Hepatocyte (in vitro differentiated cells): ENCODE measurements around the gene DOK5. TPM values are rescaled to one million over a fixed set of nuclear protein-coding genes. Genes with fewer than 3 reads are reported as not detected.

Experiments used
- DNase-seq: peaks from one replicate; pipeline ENCODE4 v3.0.0-alpha.2; 2016; ENCODE audit warnings: low spot score
- H2AFZ ChIP-seq: fragments of 200-600 bp; sonication (generic); 2 replicates; pipeline ENCODE4 v1.6.0; 2016; ENCODE audit warnings: antibody characterized with exemption, mild to moderate bottlenecking
- H3K27ac ChIP-seq: fragments of 200-600 bp; sonication (generic); 2 replicates; pipeline ENCODE4 v1.5.1; 2016; ENCODE audit warnings: mild to moderate bottlenecking
- H3K27me3 ChIP-seq: fragments of 200-600 bp; sonication (generic); 2 replicates; pipeline ENCODE4 v1.6.1; 2016
- H3K36me3 ChIP-seq: fragments of 200-600 bp; sonication (generic); replicated peaks from 2 replicates; pipeline ENCODE4 v1.5.1; 2016; ENCODE audit warnings: low read depth; ENCODE audit not compliant: insufficient read depth
- H3K4me1 ChIP-seq: fragments of 200-600 bp; sonication (generic); 2 replicates; pipeline ENCODE4 v1.5.1; 2016; ENCODE audit warnings: mild to moderate bottlenecking, moderate library complexity; ENCODE audit not compliant: insufficient read depth
- H3K4me2 ChIP-seq: fragments of 200-600 bp; sonication (generic); 2 replicates; pipeline ENCODE4 v1.6.0; 2016
- H3K4me3 ChIP-seq: fragments of 200-600 bp; sonication (generic); 2 replicates; pipeline ENCODE4 v1.5.1; 2016; ENCODE audit warnings: mild to moderate bottlenecking
- H3K79me2 ChIP-seq: fragments of 200-600 bp; sonication (generic); 2 replicates; pipeline ENCODE4 v1.6.0; 2017; ENCODE audit warnings: mild to moderate bottlenecking
- H3K9me2 ChIP-seq: fragments of 200-600 bp; sonication (generic); replicated peaks from 2 replicates; pipeline ENCODE4 v1.6.0; 2017; ENCODE audit warnings: mild to moderate bottlenecking; ENCODE audit not compliant: insufficient read depth
- H3K9me3 ChIP-seq: fragments of 200-600 bp; sonication (generic); 2 replicates; pipeline ENCODE4 v1.5.1; 2016; ENCODE audit warnings: low read depth, mild to moderate bottlenecking
- H4K20me1 ChIP-seq: fragments of 200-600 bp; sonication (generic); 2 replicates; pipeline ENCODE4 v1.6.0; 2016; ENCODE audit warnings: mild to moderate bottlenecking; ENCODE audit not compliant: insufficient read depth, poor library complexity, severe bottlenecking
- CTCF ChIP-seq: fragments of 200-600 bp; sonication (generic); IDR thresholded peaks from 2 replicates; pipeline ENCODE4 v1.5.1; 2016; ENCODE audit warnings: antibody characterized with exemption, mild to moderate bottlenecking; ENCODE audit not compliant: poor library complexity
- EZH2 ChIP-seq: fragments of 200-600 bp; sonication (generic); IDR thresholded peaks from 2 replicates; pipeline ENCODE4 v1.6.1; 2016; ENCODE audit warnings: antibody characterized with exemption, mild to moderate bottlenecking, borderline replicate concordance
- EZH2phosphoT487 ChIP-seq: fragments of 200-600 bp; sonication (generic); IDR thresholded peaks from one replicate; pipeline ENCODE4 v1.6.1; 2018; ENCODE audit warnings: antibody characterized with exemption, mild to moderate bottlenecking, low read depth, moderate library complexity; ENCODE audit not compliant: unreplicated experiment, severe bottlenecking
- WGBS: methylation state at CpG from one replicate; pipeline ENCODE4 v1.1.6; 2016; ENCODE audit warnings: low lambda C conversion rate; ENCODE audit errors: missing lambda C conversion rate; 5-methylcytosine and 5-hydroxymethylcytosine counted together
- polyA plus RNA-seq: library from polyadenylated mRNA; unstranded; fragments of >200 nt; fragmentation: Nextera tagmentation; extraction: Ambion mirVana; gene quantifications from 2 replicates; pipeline ENCODE4 v1.2.1, GENCODE V29; 2016
- total RNA-seq: library from RNA; depleted of rRNA; stranded (reverse); fragments of >200 nt; gene quantifications from 2 replicates; pipeline ENCODE4 v1.2.3, GENCODE V29; 2014

DOK5 gene
- total and polyA plus RNA-seq, 2 experiments from 2014 or later: 7.0 to 7.5 TPM

GRCh38 chr20:54515793-54516628 is 40.6 kb downstream of the DOK5 start:
- Histone ChIP-seq H3K79me2 (no peaks in the 10 kb centered on the region), H3K36me3 (no peaks in the 10 kb centered on the region), H3K27ac (no peak overlapping the region), H3K9me3 (no peaks in the 10 kb centered on the region), H3K27me3 (no peaks in the 10 kb centered on the region), H3K4me2 (no peak overlapping the region), H4K20me1 (no peaks in the 10 kb centered on the region), H2AFZ (no peak overlapping the region), H3K4me1 (no peaks in the 10 kb centered on the region), H3K9me2 (no peaks in the 10 kb centered on the region), H3K4me3 (no peak overlapping the region)
- no peak for TF ChIP-seq EZH2
- no peak for TF ChIP-seq CTCF
- no peak for TF ChIP-seq EZH2phosphoT487
- no peak for DNase-seq
- 63% methylated on average over 6 of the region's 6 CpGs for WGBS

GRCh38 chr20:54517241-54517975 is 42.0 kb downstream of the DOK5 start:
- WGBS: 91% methylated on average over 4 of the region's 4 CpGs
- Histone ChIP-seq H3K79me2 (no peaks in the 10 kb centered on the region), H3K27me3 (no peaks in the 10 kb centered on the region), H4K20me1 (no peaks in the 10 kb centered on the region), H3K4me2 (no peak overlapping the region), H3K27ac (no peak overlapping the region), H3K9me3 (no peaks in the 10 kb centered on the region), H3K9me2 (no peaks in the 10 kb centered on the region), H3K4me1 (no peaks in the 10 kb centered on the region), H3K4me3 (no peak overlapping the region), H3K36me3 (no peaks in the 10 kb centered on the region), H2AFZ (no peak overlapping the region)
- no peak for TF ChIP-seq CTCF
- no peak for TF ChIP-seq EZH2
- no peak for TF ChIP-seq EZH2phosphoT487
- no peak for DNase-seq

- Histone ChIP-seq H3K4me3 (no peak overlapping the region), H3K79me2 (no peaks in the 10 kb centered on the region), H3K4me1 (no peaks in the 10 kb centered on the region), H3K27me3 (no peaks in the 10 kb centered on the region), H4K20me1 (no peaks in the 10 kb centered on the region), H3K9me3 (no peaks in the 10 kb centered on the region), H3K27ac (no peak overlapping the region), H3K9me2 (no peaks in the 10 kb centered on the region), H3K4me2 (no peak overlapping the region), H2AFZ (no peak overlapping the region), H3K36me3 (no peaks in the 10 kb centered on the region)
- DNase-seq: no peak
- WGBS: 85% methylated on average over 3 of the region's 3 CpGs
- TF ChIP-seq EZH2phosphoT487 (no peak), EZH2 (no peak), CTCF (no peak)
Observed at GRCh38 chr20:54524849-54525248, 49.5 kb downstream of the DOK5 start.
